ENCODE measurements around the gene PDK1.

DNA sequence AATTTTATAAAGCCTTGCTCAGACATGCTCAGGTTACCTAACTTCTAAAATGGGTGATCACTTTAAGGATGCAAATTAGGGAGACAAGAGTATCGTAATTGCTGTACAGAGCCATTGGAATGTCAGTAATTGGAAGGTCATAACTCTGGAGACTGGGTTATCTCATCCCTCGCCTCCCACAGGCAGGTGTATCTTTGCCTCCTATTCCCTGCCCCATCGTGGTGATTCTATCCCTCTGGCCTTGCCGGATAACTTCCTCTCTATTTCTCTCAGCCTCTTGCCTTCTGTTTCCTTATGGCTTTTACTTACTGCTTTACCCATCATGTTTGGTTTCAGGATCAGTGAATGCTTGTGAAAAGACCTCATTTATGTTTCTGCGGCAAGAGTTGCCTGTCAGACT, 2.5 kb downstream of the PDK1 start:
- TF ChIP-seq, protein P1, sequence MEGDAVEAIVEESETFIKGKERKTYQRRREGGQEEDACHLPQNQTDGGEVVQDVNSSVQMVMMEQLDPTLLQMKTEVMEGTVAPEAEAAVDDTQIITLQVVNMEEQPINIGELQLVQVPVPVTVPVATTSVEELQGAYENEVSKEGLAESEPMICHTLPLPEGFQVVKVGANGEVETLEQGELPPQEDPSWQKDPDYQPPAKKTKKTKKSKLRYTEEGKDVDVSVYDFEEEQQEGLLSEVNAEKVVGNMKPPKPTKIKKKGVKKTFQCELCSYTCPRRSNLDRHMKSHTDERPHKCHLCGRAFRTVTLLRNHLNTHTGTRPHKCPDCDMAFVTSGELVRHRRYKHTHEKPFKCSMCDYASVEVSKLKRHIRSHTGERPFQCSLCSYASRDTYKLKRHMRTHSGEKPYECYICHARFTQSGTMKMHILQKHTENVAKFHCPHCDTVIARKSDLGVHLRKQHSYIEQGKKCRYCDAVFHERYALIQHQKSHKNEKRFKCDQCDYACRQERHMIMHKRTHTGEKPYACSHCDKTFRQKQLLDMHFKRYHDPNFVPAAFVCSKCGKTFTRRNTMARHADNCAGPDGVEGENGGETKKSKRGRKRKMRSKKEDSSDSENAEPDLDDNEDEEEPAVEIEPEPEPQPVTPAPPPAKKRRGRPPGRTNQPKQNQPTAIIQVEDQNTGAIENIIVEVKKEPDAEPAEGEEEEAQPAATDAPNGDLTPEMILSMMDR (IDR thresholded peaks at IDR 0.05): no peak
- TF ChIP-seq POLR2AphosphoS5 (IDR thresholded peaks at IDR 0.05; ENCODE audit: low read depth, low read length) (no peak), TCF7L2 (IDR thresholded peaks at IDR 0.05; ENCODE audit: low read depth, low read length) (no peak)
